GM21529 (cell line): Measurements from ENCODE around the gene SRMS.
"Not testable (repeated sequence)": the region's sequence is repeated elsewhere in the genome, so short reads cannot be mapped to it uniquely, and the experiment has no call there.

Experiments
- ATAC-seq: cut with Tn5 transposase; IDR thresholded peaks from one replicate; pipeline ENCODE4 v1.9.1; 2021; ENCODE audit not compliant: unreplicated experiment

SRMS gene

GRCh38 chr20:63525185-63525584, 22.4 kb downstream of the SRMS start:
- no peak for ATAC-seq

GRCh38 chr20:63522981-63523611, 24.5 kb downstream of the SRMS start:
- ATAC-seq: no peak

GRCh38 chr20:63522091-63522868, 25.3 kb downstream of the SRMS start:
- ATAC-seq: no peak

- no peak for ATAC-seq
These were observed 25.9 kb downstream of the SRMS start for GRCh38 chr20:63521602-63522001.

GRCh38 chr20:63520934-63521601, 26.5 kb downstream of the SRMS start:
- peak; percentile 48 for ATAC-seq

- peak; percentile 57 for ATAC-seq
These were observed 27.0 kb downstream of the SRMS start, which contains the start of gene PPDPF for GRCh38 chr20:63520504-63520933. Gene PPDPF, plus strand, starts transcription at chr20:63520765. Its CDS starts 544 bp downstream, at chr20:63521309.

- peak; percentile 41 for ATAC-seq
These were observed 27.7 kb downstream of the SRMS start for GRCh38 chr20:63519668-63520503.

GRCh38 chr20:63518946-63519667, 28.4 kb downstream of the SRMS start:
- no peak for ATAC-seq

GRCh38 chr20:63518351-63518861, 29.1 kb downstream of the SRMS start:
- no peak for ATAC-seq

- ATAC-seq: no peak
These were observed 29.9 kb downstream of the SRMS start for GRCh38 chr20:63517376-63518309.

- not testable (repeated sequence) for ATAC-seq
These were observed 33.0 kb downstream of the SRMS start for GRCh38 chr20:63514520-63514919.

- ATAC-seq: no peak
These were observed 34.3 kb downstream of the SRMS start for GRCh38 chr20:63513207-63513606.

- ATAC-seq: no peak
These were observed 38.4 kb downstream of the SRMS start for GRCh38 chr20:63509088-63509564.

- ATAC-seq: no peak
These were observed 39.3 kb downstream of the SRMS start for GRCh38 chr20:63508072-63508768.

- no peak for ATAC-seq
These were observed 40.3 kb downstream of the SRMS start for GRCh38 chr20:63507083-63507743.

- no peak for ATAC-seq
These were observed 41.8 kb downstream of the SRMS start for GRCh38 chr20:63505723-63506122.

GRCh38 chr20:63505281-63505680, 42.3 kb downstream of the SRMS start:
- no peak for ATAC-seq

GRCh38 chr20:63504642-63505041, 42.9 kb downstream of the SRMS start:
- ATAC-seq: no peak
